ENCODE data around the gene NAALADL2. TPM values are rescaled to one million over a fixed set of nuclear protein-coding genes. Genes with fewer than 3 reads are reported as not detected.

NAALADL2 gene
- total RNA-seq, 3 donors from 2014 or later, result 18.4 to 43.9 (median 20.8) TPM

GRCh38 chr3:175381685-175382084, 522.6 kb downstream of the NAALADL2 start:
- intact Hi-C loops (cut with DNase I, micrococcal nuclease), result no loop called here
- ATAC-seq, result no peak
- DNase-seq, result no peak
- Histone ChIP-seq H3K9me3 (no peaks in the 10 kb centered on the region), H3K4me1 (ENCODE audit: low read depth) (no peaks in the 10 kb centered on the region), H3K4me3 (no peak overlapping the region), H3K36me3 (ENCODE audit: low read depth) (no peaks in the 10 kb centered on the region)
- no peak for TF ChIP-seq CTCF (IDR thresholded peaks at IDR 0.05)

- no peak for ATAC-seq
- TF ChIP-seq CTCF (IDR thresholded peaks at IDR 0.05), result no peak
- H3K9me3 ChIP-seq, result no peaks in the 10 kb centered on the region
- H3K4me3 ChIP-seq, result no peak overlapping the region
- no peaks in the 10 kb centered on the region for H3K4me1 ChIP-seq (ENCODE audit: low read depth)
- no peak for DNase-seq
- H3K36me3 ChIP-seq (ENCODE audit: low read depth), result no peaks in the 10 kb centered on the region
- intact Hi-C loops (cut with DNase I, micrococcal nuclease), result no loop called here
Measured at GRCh38 chr3:175383371-175383770, 524.2 kb downstream of the NAALADL2 start.

GRCh38 chr3:175383813-175384212, 524.7 kb downstream of the NAALADL2 start:
- Histone ChIP-seq H3K9me3 (no peaks in the 10 kb centered on the region), H3K4me1 (ENCODE audit: low read depth) (no peaks in the 10 kb centered on the region), H3K36me3 (ENCODE audit: low read depth) (no peaks in the 10 kb centered on the region), H3K4me3 (no peak overlapping the region)
- intact Hi-C loops (cut with DNase I, micrococcal nuclease), result no loop called here
- DNase-seq, result no peak
- no peak for TF ChIP-seq CTCF (IDR thresholded peaks at IDR 0.05)
- no peak for ATAC-seq

- ATAC-seq (no peak), DNase-seq (no peak)
- Histone ChIP-seq H3K36me3 (ENCODE audit: low read depth) (no peaks in the 10 kb centered on the region), H3K4me1 (ENCODE audit: low read depth) (no peaks in the 10 kb centered on the region), H3K9me3 (no peaks in the 10 kb centered on the region), H3K4me3 (no peak overlapping the region)
- intact Hi-C loops (cut with DNase I, micrococcal nuclease), result no loop called here
- TF ChIP-seq CTCF (IDR thresholded peaks at IDR 0.05), result no peak
Measured at GRCh38 chr3:175384569-175384968, 525.4 kb downstream of the NAALADL2 start.

GRCh38 chr3:175386630-175387029, 527.5 kb downstream of the NAALADL2 start:
- no peak overlapping the region for H3K4me3 ChIP-seq
- no peaks in the 10 kb centered on the region for H3K36me3 ChIP-seq (ENCODE audit: low read depth)
- H3K4me1 ChIP-seq (ENCODE audit: low read depth), result no peaks in the 10 kb centered on the region
- intact Hi-C loops (cut with DNase I, micrococcal nuclease), result no loop called here
- DNase-seq (no peak), ATAC-seq (no peak)
- H3K9me3 ChIP-seq, result no peaks in the 10 kb centered on the region
- TF ChIP-seq CTCF (IDR thresholded peaks at IDR 0.05), result no peak

- ATAC-seq, result no peak
- no peaks in the 10 kb centered on the region for H3K9me3 ChIP-seq
Measured at GRCh38 chr3:175389560-175389959, 530.4 kb downstream of the NAALADL2 start.

More at GRCh38 chr3:175389560-175389959, 530.4 kb downstream of the NAALADL2 start:
- Histone ChIP-seq H3K4me1 (ENCODE audit: low read depth) (no peaks in the 10 kb centered on the region), H3K4me3 (no peak overlapping the region), H3K36me3 (ENCODE audit: low read depth) (no peaks in the 10 kb centered on the region)
- TF ChIP-seq CTCF (IDR thresholded peaks at IDR 0.05), result no peak
- DNase-seq, result no peak
- intact Hi-C loops (cut with DNase I, micrococcal nuclease), result no loop called here

Data from mucosa of descending colon (tissue), 3 donors.